Measurements from ENCODE around the gene PTPRN2. TPM values are rescaled to one million over a fixed set of nuclear protein-coding genes. Genes with fewer than 3 reads are reported as not detected.

The PTPRN2 gene
- total and polyA plus RNA-seq, 2 of the 13 experiments (the other 11 are each of a cell fraction or from before 2014, with no cell fraction given): 2.5 to 24.2 TPM

DNA sequence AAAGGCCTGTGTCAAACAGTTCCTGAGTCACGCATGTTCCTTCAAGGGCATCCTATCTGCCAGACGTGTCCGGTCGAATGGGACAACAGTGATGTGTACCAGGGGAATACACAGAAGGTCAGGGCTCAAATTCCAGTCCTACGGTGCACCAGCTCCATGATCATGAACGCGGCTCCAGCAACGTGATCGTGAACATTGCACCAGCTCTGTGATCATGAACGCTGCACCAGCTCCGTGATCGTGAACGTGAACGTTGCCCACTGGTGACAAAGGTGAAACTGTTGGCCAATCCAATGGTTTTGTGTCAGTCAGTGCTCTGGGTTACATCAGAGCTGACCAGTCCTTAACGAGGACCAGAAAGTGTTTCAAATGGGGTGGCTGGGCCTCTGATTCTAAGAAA lies 4.3 kb upstream of the PTPRN2 start (continued):
- TF ChIP-seq, protein P1, sequence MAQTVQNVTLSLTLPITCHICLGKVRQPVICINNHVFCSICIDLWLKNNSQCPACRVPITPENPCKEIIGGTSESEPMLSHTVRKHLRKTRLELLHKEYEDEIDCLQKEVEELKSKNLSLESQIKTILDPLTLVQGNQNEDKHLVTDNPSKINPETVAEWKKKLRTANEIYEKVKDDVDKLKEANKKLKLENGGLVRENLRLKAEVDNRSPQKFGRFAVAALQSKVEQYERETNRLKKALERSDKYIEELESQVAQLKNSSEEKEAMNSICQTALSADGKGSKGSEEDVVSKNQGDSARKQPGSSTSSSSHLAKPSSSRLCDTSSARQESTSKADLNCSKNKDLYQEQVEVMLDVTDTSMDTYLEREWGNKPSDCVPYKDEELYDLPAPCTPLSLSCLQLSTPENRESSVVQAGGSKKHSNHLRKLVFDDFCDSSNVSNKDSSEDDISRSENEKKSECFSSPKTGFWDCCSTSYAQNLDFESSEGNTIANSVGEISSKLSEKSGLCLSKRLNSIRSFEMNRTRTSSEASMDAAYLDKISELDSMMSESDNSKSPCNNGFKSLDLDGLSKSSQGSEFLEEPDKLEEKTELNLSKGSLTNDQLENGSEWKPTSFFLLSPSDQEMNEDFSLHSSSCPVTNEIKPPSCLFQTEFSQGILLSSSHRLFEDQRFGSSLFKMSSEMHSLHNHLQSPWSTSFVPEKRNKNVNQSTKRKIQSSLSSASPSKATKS (CRISPR knock-in tag; IDR thresholded peaks at IDR 0.05): no peak
- TF ChIP-seq TRIM24 (CRISPR knock-in tag; IDR thresholded peaks at IDR 0.05) (peak; percentile 63; the same call in 1 of the 2 replicates), ZC3H13 (CRISPR knock-in tag; IDR thresholded peaks at IDR 0.05) (0 out of 2 replicates have a peak, but pooled peaks have one; percentile 39), RAD21 (CRISPR knock-in tag; IDR thresholded peaks at IDR 0.05) (no peak), KDM6A (CRISPR knock-in tag; IDR thresholded peaks at IDR 0.05; ENCODE audit: low read depth) (no peak), TAF15 (IDR thresholded peaks at IDR 0.05; ENCODE audit: low read depth, low read length, poor library complexity, severe bottlenecking) (no peak), KDM5B (CRISPR knock-in tag; IDR thresholded peaks at IDR 0.05; ENCODE audit: borderline replicate concordance) (peak; percentile 38; the same call in 1 of the 2 replicates), SNAI1 (CRISPR knock-in tag; IDR thresholded peaks at IDR 0.05; ENCODE audit: borderline replicate concordance) (no peak), SPEN (CRISPR knock-in tag; IDR thresholded peaks at IDR 0.05; ENCODE audit: low read depth) (peak; percentile 33; the same call in 1 of the 2 replicates), HES4 (CRISPR knock-in tag; IDR thresholded peaks at IDR 0.05; ENCODE audit: borderline replicate concordance) (no peak), TEAD2 (CRISPR knock-in tag; IDR thresholded peaks at IDR 0.05) (no peak), RFXANK (CRISPR knock-in tag; IDR thresholded peaks at IDR 0.05) (no peak), HNRNPH1 (optimal IDR thresholded peaks at IDR 0.05; ENCODE audit: low read depth, low read length) (no peak), ZFP36L2 (CRISPR knock-in tag; IDR thresholded peaks at IDR 0.05) (no peak), RFX1 (IDR thresholded peaks at IDR 0.05) (no peak), MIXL1 (CRISPR knock-in tag; IDR thresholded peaks at IDR 0.05) (no peak), ZNF558 (CRISPR knock-in tag; IDR thresholded peaks at IDR 0.05; ENCODE audit: borderline replicate concordance) (no peak), SATB2 (CRISPR knock-in tag; IDR thresholded peaks at IDR 0.05) (no peak), FOXA1 (IDR thresholded peaks at IDR 0.05) (no peak), FOXA1 (CRISPR knock-in tag; IDR thresholded peaks at IDR 0.05) (no peak), ZNF709 (CRISPR knock-in tag; IDR thresholded peaks at IDR 0.05) (no peak)
- TF ChIP-seq, protein P2, sequence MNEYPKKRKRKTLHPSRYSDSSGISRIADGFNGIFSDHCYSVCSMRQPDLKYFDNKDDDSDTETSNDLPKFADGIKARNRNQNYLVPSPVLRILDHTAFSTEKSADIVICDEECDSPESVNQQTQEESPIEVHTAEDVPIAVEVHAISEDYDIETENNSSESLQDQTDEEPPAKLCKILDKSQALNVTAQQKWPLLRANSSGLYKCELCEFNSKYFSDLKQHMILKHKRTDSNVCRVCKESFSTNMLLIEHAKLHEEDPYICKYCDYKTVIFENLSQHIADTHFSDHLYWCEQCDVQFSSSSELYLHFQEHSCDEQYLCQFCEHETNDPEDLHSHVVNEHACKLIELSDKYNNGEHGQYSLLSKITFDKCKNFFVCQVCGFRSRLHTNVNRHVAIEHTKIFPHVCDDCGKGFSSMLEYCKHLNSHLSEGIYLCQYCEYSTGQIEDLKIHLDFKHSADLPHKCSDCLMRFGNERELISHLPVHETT (CRISPR knock-in tag; conservative IDR thresholded peaks at IDR 0.05): no peak
- TF ChIP-seq, protein P3, sequence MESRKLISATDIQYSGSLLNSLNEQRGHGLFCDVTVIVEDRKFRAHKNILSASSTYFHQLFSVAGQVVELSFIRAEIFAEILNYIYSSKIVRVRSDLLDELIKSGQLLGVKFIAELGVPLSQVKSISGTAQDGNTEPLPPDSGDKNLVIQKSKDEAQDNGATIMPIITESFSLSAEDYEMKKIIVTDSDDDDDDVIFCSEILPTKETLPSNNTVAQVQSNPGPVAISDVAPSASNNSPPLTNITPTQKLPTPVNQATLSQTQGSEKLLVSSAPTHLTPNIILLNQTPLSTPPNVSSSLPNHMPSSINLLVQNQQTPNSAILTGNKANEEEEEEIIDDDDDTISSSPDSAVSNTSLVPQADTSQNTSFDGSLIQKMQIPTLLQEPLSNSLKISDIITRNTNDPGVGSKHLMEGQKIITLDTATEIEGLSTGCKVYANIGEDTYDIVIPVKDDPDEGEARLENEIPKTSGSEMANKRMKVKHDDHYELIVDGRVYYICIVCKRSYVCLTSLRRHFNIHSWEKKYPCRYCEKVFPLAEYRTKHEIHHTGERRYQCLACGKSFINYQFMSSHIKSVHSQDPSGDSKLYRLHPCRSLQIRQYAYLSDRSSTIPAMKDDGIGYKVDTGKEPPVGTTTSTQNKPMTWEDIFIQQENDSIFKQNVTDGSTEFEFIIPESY (CRISPR knock-in tag; IDR thresholded peaks at IDR 0.05): peak; percentile 56
- TF ChIP-seq, protein P4, sequence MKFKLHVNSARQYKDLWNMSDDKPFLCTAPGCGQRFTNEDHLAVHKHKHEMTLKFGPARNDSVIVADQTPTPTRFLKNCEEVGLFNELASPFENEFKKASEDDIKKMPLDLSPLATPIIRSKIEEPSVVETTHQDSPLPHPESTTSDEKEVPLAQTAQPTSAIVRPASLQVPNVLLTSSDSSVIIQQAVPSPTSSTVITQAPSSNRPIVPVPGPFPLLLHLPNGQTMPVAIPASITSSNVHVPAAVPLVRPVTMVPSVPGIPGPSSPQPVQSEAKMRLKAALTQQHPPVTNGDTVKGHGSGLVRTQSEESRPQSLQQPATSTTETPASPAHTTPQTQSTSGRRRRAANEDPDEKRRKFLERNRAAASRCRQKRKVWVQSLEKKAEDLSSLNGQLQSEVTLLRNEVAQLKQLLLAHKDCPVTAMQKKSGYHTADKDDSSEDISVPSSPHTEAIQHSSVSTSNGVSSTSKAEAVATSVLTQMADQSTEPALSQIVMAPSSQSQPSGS (CRISPR knock-in tag; IDR thresholded peaks at IDR 0.05): 0 out of 2 replicates have a peak, but pooled peaks have one; percentile 29
- TF ChIP-seq, protein P5, sequence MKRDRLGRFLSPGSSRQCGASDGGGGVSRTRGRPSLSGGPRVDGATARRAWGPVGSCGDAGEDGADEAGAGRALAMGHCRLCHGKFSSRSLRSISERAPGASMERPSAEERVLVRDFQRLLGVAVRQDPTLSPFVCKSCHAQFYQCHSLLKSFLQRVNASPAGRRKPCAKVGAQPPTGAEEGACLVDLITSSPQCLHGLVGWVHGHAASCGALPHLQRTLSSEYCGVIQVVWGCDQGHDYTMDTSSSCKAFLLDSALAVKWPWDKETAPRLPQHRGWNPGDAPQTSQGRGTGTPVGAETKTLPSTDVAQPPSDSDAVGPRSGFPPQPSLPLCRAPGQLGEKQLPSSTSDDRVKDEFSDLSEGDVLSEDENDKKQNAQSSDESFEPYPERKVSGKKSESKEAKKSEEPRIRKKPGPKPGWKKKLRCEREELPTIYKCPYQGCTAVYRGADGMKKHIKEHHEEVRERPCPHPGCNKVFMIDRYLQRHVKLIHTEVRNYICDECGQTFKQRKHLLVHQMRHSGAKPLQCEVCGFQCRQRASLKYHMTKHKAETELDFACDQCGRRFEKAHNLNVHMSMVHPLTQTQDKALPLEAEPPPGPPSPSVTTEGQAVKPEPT (CRISPR knock-in tag; IDR thresholded peaks at IDR 0.05; ENCODE audit: low read depth): no peak
